ENCODE data around the gene PHAF1. TPM values are rescaled to one million over a fixed set of nuclear protein-coding genes. Genes with fewer than 3 reads are reported as not detected.

PHAF1 gene
- total RNA-seq, 2 experiments from 2014 or later, result 11.3 to 14.0 TPM

GRCh38 chr16:67169642-67170167 is 60.0 kb downstream of the PHAF1 start:
- Mint-ChIP-seq H3K36me3 (ENCODE audit: low read depth) (peaks cover 10% of the 10 kb centered on the region), H3K27ac (peak overlapping the region; percentile 72), H3K4me1 (ENCODE audit: low read depth) (peaks cover 54% of the 10 kb centered on the region), H3K27me3 (peaks cover 75% of the 10 kb centered on the region), H3K4me3 (peak overlapping the region; percentile 73), H3K9me3 (no peaks in the 10 kb centered on the region)
- POLR2A ChIA-PET, result interaction anchor here (9.2 kb wide), 1 partner anchor 9 kb away, joined by 67 read pairs; the partner anchor contains the start of genes FBXL8 and TRADD
- CTCF ChIA-PET, result interaction anchor here (0.8 to 16.0 kb wide), 11 partner anchors 10 to 216 kb away, joined by 3 to 209 read pairs (median 5); partner anchors contain the start of genes B3GNT9, CES3, FBXL8 and HSF4
- DNase-seq, result peak; percentile 69
- peak; percentile 83 for TF ChIP-seq CTCF (IDR thresholded peaks at IDR 0.05)
- ATAC-seq, result peak; percentile 12
- intact Hi-C loops (cut with micrococcal nuclease), result no loop called here

GRCh38 chr16:67170168-67170948 is 60.6 kb downstream of the PHAF1 start, which contains the start of gene NOL3:
Gene NOL3, plus strand, starts transcription at chr16:67170538.
- H3K27me3 Mint-ChIP-seq, result peaks cover 72% of the 10 kb centered on the region

GRCh38 chr16:67170949-67171649 is 61.4 kb downstream of the PHAF1 start:
- Mint-ChIP-seq H3K27me3 (peaks cover 73% of the 10 kb centered on the region), H3K9me3 (no peaks in the 10 kb centered on the region), H3K36me3 (ENCODE audit: low read depth) (peaks cover 12% of the 10 kb centered on the region), H3K27ac (peak overlapping the region; percentile 21), H3K4me3 (peak overlapping the region; percentile 73), H3K4me1 (ENCODE audit: low read depth) (peaks cover 53% of the 10 kb centered on the region)
- DNase-seq, result no peak
- POLR2A ChIA-PET, result interaction anchor here (0.9 to 9.2 kb wide), 2 partner anchors 10 to 153 kb away, joined by 3 to 67 read pairs; partner anchors contain the start of genes FBXL8 and TRADD
- intact Hi-C loops (cut with micrococcal nuclease), result no loop called here
- CTCF ChIA-PET, result interaction anchor here (0.7 to 16.0 kb wide), 8 partner anchors 8 to 195 kb away, joined by 3 to 209 read pairs (median 4); partner anchors contain the start of genes B3GNT9, FBXL8, HSF4 and MATCAP1
- no peak for TF ChIP-seq CTCF (IDR thresholded peaks at IDR 0.05)
- peak; percentile 20 for ATAC-seq

More at GRCh38 chr16:67170168-67170948, 60.6 kb downstream of the PHAF1 start, which contains the start of gene NOL3:
- DNase-seq (peak; percentile 89), ATAC-seq (peak; percentile 57)
- ChIA-PET POLR2A (interaction anchor here (0.9 to 9.2 kb wide), 2 partner anchors 9 to 152 kb away, joined by 3 to 67 read pairs; partner anchors contain the start of genes FBXL8 and TRADD), CTCF (interaction anchor here (0.7 to 16.0 kb wide), 10 partner anchors 9 to 216 kb away, joined by 3 to 209 read pairs (median 6); partner anchors contain the start of genes B3GNT9, CES3, FBXL8 and HSF4)
- Mint-ChIP-seq H3K4me1 (ENCODE audit: low read depth) (peaks cover 51% of the 10 kb centered on the region), H3K27ac (peak within 1 kb of the TSS; percentile 72), H3K9me3 (no peaks in the 10 kb centered on the region), H3K4me3 (peak within 1 kb of the TSS; percentile 73), H3K36me3 (ENCODE audit: low read depth) (peaks cover 12% of the 10 kb centered on the region)
- no peak for TF ChIP-seq CTCF (IDR thresholded peaks at IDR 0.05)
- intact Hi-C loops (cut with micrococcal nuclease), result no loop called here

DNA sequence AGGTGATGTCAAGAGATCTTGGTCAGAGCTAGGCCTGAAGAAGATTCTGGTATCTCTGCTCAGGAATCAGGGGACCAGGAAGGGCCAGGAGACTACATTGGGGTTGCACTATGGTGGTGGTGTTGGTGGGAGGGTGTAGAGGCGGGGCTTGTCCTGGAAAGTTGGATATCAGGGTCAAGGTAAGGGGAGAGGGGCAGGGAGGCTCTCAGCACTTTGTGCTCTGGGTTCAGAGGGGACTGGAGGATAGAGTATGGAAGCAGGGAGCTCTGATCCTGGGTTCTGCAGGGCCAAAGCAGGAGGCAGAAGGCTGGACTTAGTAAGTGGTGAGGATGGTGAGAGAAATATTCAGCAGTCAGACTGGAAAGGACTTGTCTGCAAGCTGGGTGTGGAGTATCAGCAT is 63.6 kb downstream of the PHAF1 start:
- H3K4me3 Mint-ChIP-seq, result peak overlapping the region; percentile 85
- ATAC-seq, result no peak
- CTCF ChIA-PET, result interaction anchor here (1.3 to 16.0 kb wide), 3 partner anchors 12 to 155 kb away, joined by 6 to 209 read pairs (median 32); partner anchors contain the start of genes B3GNT9, FBXL8, HSF4 and TRADD
- H3K9me3 Mint-ChIP-seq, result no peaks in the 10 kb centered on the region
- POLR2A ChIA-PET, result interaction anchor here (0.8 to 9.2 kb wide), 2 partner anchors 12 to 208 kb away, joined by 3 to 67 read pairs; partner anchors contain the start of genes FBXL8 and TRADD
- DNase-seq, result no peak
- H3K27me3 Mint-ChIP-seq, result peaks cover 68% of the 10 kb centered on the region
- peak overlapping the region; percentile 32 for H3K27ac Mint-ChIP-seq
- peaks cover 51% of the 10 kb centered on the region for H3K4me1 Mint-ChIP-seq (ENCODE audit: low read depth)
- H3K36me3 Mint-ChIP-seq (ENCODE audit: low read depth), result peaks cover 7% of the 10 kb centered on the region
- TF ChIP-seq CTCF (IDR thresholded peaks at IDR 0.05), result no peak
- intact Hi-C loops (cut with micrococcal nuclease), result no loop called here
